GM12878 (cell line): ENCODE results near the gene DMKN.

Source experiments
- CTCF ChIP-seq, 3 experiments: IDR thresholded peaks in 2 of 3; conservative IDR thresholded peaks in 1 of 3; 2 replicates each; pipeline ENCODE4 v1.5.1; 2011; ENCODE audit warnings: low read depth in 3 of 3, low read length in 3 of 3, mild to moderate bottlenecking in 3 of 3, control low read depth in 2 of 3, moderate library complexity in 2 of 3, inconsistent platforms in 1 of 3, mixed read lengths in 1 of 3; ENCODE audit not compliant: control insufficient read depth in 2 of 3, insufficient read depth in 1 of 3; ENCODE audit errors: extremely low read depth in 1 of 3
- NFYB ChIP-seq: IDR thresholded peaks from 2 replicates; pipeline ENCODE4 v1.6.1; 2011; ENCODE audit warnings: low read depth, mild to moderate bottlenecking, low read length, improper control_type of control experiment, moderate library complexity; ENCODE audit not compliant: insufficient read depth
- RELB ChIP-seq: fragments of 450-650 bp; IDR thresholded peaks from 2 replicates; pipeline ENCODE4 v1.6.1; 2017; ENCODE audit warnings: low read depth, mild to moderate bottlenecking, moderate library complexity

DNA sequence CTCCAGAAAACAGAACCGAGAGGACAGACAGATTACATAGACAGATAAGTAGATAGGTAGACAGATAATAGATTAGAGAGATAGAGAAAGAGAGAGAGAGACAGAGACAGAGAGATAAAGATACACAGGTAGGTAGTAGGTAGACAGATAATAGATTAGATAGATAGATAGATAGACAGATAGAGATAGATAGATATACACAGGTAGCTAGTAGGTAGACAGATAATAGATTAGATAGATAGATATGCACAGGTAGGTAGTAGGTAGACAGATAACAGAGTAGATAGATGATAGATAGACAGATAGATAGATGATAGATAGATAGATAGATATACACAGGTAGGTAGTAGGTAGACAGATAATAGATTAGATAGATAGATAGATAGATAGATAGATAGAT, 55.3 kb downstream of the DMKN start:
- TF ChIP-seq CTCF (IDR thresholded peaks at IDR 0.05 in 2 of 3, conservative IDR thresholded peaks at IDR 0.05 in 1 of 3; ENCODE audit: control insufficient read depth in 2 of 3, extremely low read depth in 1 of 3, insufficient read depth in 1 of 3, low read depth in 3 of 3, low read length in 3 of 3) (no peak), NFYB (no peak), RELB (no peak)
